Neural progenitor cell (in vitro differentiated cells): Measurements from ENCODE around the gene SH3BP5. TPM values are rescaled to one million over a fixed set of nuclear protein-coding genes. Genes with fewer than 3 reads are reported as not detected.

Experiments
- DNase-seq: peaks from one replicate; pipeline ENCODE4 v3.0.0-alpha.2; 2016; ENCODE audit warnings: low spot score
- H2AFZ ChIP-seq: fragments of 200-600 bp; sonication (generic); replicated peaks from 2 replicates; pipeline ENCODE4 v1.6.1; 2016; ENCODE audit warnings: antibody characterized with exemption
- H3F3A ChIP-seq: fragments of 200-600 bp; sonication (generic); 2 replicates; pipeline ENCODE4 v1.6.1; 2016; ENCODE audit warnings: antibody characterized with exemption, low read depth
- H3K27ac ChIP-seq: fragments of 200-600 bp; sonication (generic); 2 replicates; pipeline ENCODE4 v1.5.1; 2016; ENCODE audit warnings: mild to moderate bottlenecking
- H3K27me3 ChIP-seq: fragments of 200-600 bp; sonication (generic); 2 replicates; pipeline ENCODE4 v1.6.1; 2016; ENCODE audit warnings: mild to moderate bottlenecking, moderate library complexity
- H3K36me3 ChIP-seq: fragments of 200-600 bp; sonication (generic); 2 replicates; pipeline ENCODE4 v1.5.1; 2016
- H3K4me1 ChIP-seq: fragments of 200-600 bp; sonication (generic); 2 replicates; pipeline ENCODE4 v1.6.1; 2016; ENCODE audit warnings: mixed run types
- H3K4me2 ChIP-seq: fragments of 200-600 bp; sonication (generic); 2 replicates; pipeline ENCODE4 v1.6.1; 2016
- H3K4me3 ChIP-seq: fragments of 200-600 bp; sonication (generic); 2 replicates; pipeline ENCODE4 v1.5.1; 2016
- H3K79me2 ChIP-seq: fragments of 200-600 bp; sonication (generic); 2 replicates; pipeline ENCODE4 v1.6.1; 2016; ENCODE audit warnings: low read depth
- H3K9ac ChIP-seq: fragments of 200-600 bp; sonication (generic); 2 replicates; pipeline ENCODE4 v1.6.1; 2016
- H3K9me3 ChIP-seq: fragments of 200-600 bp; sonication (generic); 2 replicates; pipeline ENCODE4 v1.5.1; 2016; ENCODE audit warnings: low read depth
- H4K20me1 ChIP-seq: fragments of 200-600 bp; sonication (generic); 2 replicates; pipeline ENCODE4 v1.6.1; 2016; ENCODE audit warnings: low read depth
- H3K27ac Mint-ChIP-seq: 3 replicates; pipeline ENCODE4 v1.8.0; 2021; ENCODE audit warnings: mixed read lengths
- H3K27me3 Mint-ChIP-seq: 2 replicates; pipeline ENCODE4 v1.8.0; 2022; ENCODE audit warnings: low read depth, mild to moderate bottlenecking, inconsistent platforms, moderate library complexity, mixed read lengths; ENCODE audit not compliant: insufficient read depth
- H3K36me3 Mint-ChIP-seq: 3 replicates; pipeline ENCODE4 v1.8.0; 2021; ENCODE audit warnings: mixed read lengths
- H3K4me1 Mint-ChIP-seq: 3 replicates; pipeline ENCODE4 v1.8.0; 2021; ENCODE audit warnings: mixed read lengths
- H3K4me3 Mint-ChIP-seq: 3 replicates; pipeline ENCODE4 v1.8.0; 2021; ENCODE audit warnings: mild to moderate bottlenecking, moderate library complexity, mixed read lengths
- H3K9me3 Mint-ChIP-seq: 3 replicates; pipeline ENCODE4 v1.8.0; 2020; ENCODE audit warnings: mixed read lengths
- CTCF ChIP-seq: fragments of 200-600 bp; sonication (generic); IDR thresholded peaks from 2 replicates; pipeline ENCODE4 v1.5.1; 2017; ENCODE audit warnings: antibody characterized with exemption, mild to moderate bottlenecking
- EZH2 ChIP-seq: fragments of 200-600 bp; sonication (generic); IDR thresholded peaks from 2 replicates; pipeline ENCODE4 v1.6.1; 2017; ENCODE audit warnings: antibody characterized with exemption, mild to moderate bottlenecking, moderate library complexity
- EZH2phosphoT487 ChIP-seq: fragments of 200-600 bp; sonication (generic); IDR thresholded peaks from 2 replicates; pipeline ENCODE4 v1.6.1; 2017; ENCODE audit warnings: antibody characterized with exemption
- total RNA-seq: library from RNA; depleted of rRNA; stranded (reverse); fragments of >200 nt; gene quantifications from 2 replicates; pipeline ENCODE4 v1.2.3, GENCODE V29; 2015; ENCODE audit warnings: low replicate concordance

SH3BP5 gene
- total RNA-seq, 1 donor from 2014 or later = 11.2 TPM

- Histone ChIP-seq H4K20me1 (no peaks in the 10 kb centered on the region), H3K36me3 (no peaks in the 10 kb centered on the region), H3K4me1 (no peaks in the 10 kb centered on the region), H3K9ac (no peak overlapping the region), H3F3A (no peaks in the 10 kb centered on the region), H3K27ac (no peak overlapping the region), H3K4me3 (no peak overlapping the region), H3K79me2 (no peaks in the 10 kb centered on the region), H2AFZ (no peak overlapping the region), H3K9me3 (no peaks in the 10 kb centered on the region), H3K4me2 (no peak overlapping the region), H3K27me3 (no peaks in the 10 kb centered on the region)
- peak overlapping the region; percentile 33 for H3K27ac Mint-ChIP-seq
- no peak for TF ChIP-seq EZH2
- no peak for TF ChIP-seq CTCF
- TF ChIP-seq EZH2phosphoT487 = no peak
- H3K36me3 Mint-ChIP-seq = no peaks in the 10 kb centered on the region
- no peak overlapping the region for H3K4me3 Mint-ChIP-seq
- peaks cover 2% of the 10 kb centered on the region for H3K4me1 Mint-ChIP-seq
- no peaks in the 10 kb centered on the region for H3K9me3 Mint-ChIP-seq
- DNase-seq = no peak
- peaks cover 4% of the 10 kb centered on the region for H3K27me3 Mint-ChIP-seq
Observed at GRCh38 chr3:15269091-15269989, 63.0 kb downstream of the SH3BP5 start.

GRCh38 chr3:15268033-15268631 is 64.3 kb downstream of the SH3BP5 start:
- H3K9me3 ChIP-seq = no peaks in the 10 kb centered on the region
- no peaks in the 10 kb centered on the region for H4K20me1 ChIP-seq
- no peaks in the 10 kb centered on the region for H3K4me1 ChIP-seq
- no peaks in the 10 kb centered on the region for H3K79me2 ChIP-seq
- H3K27me3 Mint-ChIP-seq = peaks cover 4% of the 10 kb centered on the region
- H3K36me3 ChIP-seq = no peaks in the 10 kb centered on the region
- H3F3A ChIP-seq = no peaks in the 10 kb centered on the region
- no peak overlapping the region for H3K9ac ChIP-seq
- no peak overlapping the region for H3K27ac Mint-ChIP-seq
- H2AFZ ChIP-seq = no peak overlapping the region
- no peak overlapping the region for H3K4me2 ChIP-seq
- no peak overlapping the region for H3K4me3 ChIP-seq
- H3K36me3 Mint-ChIP-seq = no peaks in the 10 kb centered on the region
- peak; percentile 92 for DNase-seq
- H3K27me3 ChIP-seq = no peaks in the 10 kb centered on the region
- no peak for TF ChIP-seq EZH2phosphoT487
- TF ChIP-seq EZH2 = no peak
- TF ChIP-seq CTCF = peak; percentile 96
- no peak overlapping the region for H3K4me3 Mint-ChIP-seq
- H3K4me1 Mint-ChIP-seq = peaks cover 2% of the 10 kb centered on the region
- H3K27ac ChIP-seq = no peak overlapping the region
- no peaks in the 10 kb centered on the region for H3K9me3 Mint-ChIP-seq

- no peak for DNase-seq
- Mint-ChIP-seq H3K4me3 (no peak overlapping the region), H3K4me1 (peaks cover 2% of the 10 kb centered on the region), H3K27me3 (peaks cover 4% of the 10 kb centered on the region), H3K9me3 (no peaks in the 10 kb centered on the region), H3K27ac (no peak overlapping the region), H3K36me3 (no peaks in the 10 kb centered on the region)
- TF ChIP-seq CTCF = no peak
- no peak for TF ChIP-seq EZH2
- no peak for TF ChIP-seq EZH2phosphoT487
- Histone ChIP-seq H2AFZ (no peak overlapping the region), H4K20me1 (no peaks in the 10 kb centered on the region), H3K79me2 (no peaks in the 10 kb centered on the region), H3K9me3 (no peaks in the 10 kb centered on the region), H3K4me1 (no peaks in the 10 kb centered on the region), H3K4me2 (no peak overlapping the region), H3K27ac (no peak overlapping the region), H3F3A (no peaks in the 10 kb centered on the region), H3K36me3 (no peaks in the 10 kb centered on the region), H3K4me3 (no peak overlapping the region), H3K27me3 (no peaks in the 10 kb centered on the region), H3K9ac (no peak overlapping the region)
Observed at GRCh38 chr3:15267502-15267901, 64.9 kb downstream of the SH3BP5 start.
